Measurements from ENCODE around the gene WASL. TPM values are rescaled to one million over a fixed set of nuclear protein-coding genes. Genes with fewer than 3 reads are reported as not detected.

Gene WASL
- total RNA-seq, 4 donors from 2014 or later: 36.0 to 51.5 (median 38.5) TPM

DNA sequence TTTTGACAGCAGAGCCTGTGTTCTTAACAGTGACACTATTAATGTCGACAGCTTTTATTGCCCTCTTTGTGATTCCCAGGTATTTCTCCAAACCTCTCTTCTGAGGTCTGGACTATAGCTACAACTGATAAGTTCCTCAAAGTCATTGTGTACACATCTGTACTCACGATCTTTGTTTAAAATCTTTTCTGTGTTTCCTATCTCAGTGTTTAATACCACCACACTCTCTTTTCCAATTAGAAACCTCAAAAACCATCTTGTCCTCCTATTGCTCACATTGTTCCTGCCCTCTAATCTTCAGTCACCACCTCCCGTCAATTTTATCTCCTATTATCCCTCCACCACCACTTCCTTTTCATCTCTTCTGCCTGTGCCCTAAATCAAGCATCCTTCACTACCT is 12.9 kb upstream of the WASL start:
- TF ChIP-seq, protein P1, sequence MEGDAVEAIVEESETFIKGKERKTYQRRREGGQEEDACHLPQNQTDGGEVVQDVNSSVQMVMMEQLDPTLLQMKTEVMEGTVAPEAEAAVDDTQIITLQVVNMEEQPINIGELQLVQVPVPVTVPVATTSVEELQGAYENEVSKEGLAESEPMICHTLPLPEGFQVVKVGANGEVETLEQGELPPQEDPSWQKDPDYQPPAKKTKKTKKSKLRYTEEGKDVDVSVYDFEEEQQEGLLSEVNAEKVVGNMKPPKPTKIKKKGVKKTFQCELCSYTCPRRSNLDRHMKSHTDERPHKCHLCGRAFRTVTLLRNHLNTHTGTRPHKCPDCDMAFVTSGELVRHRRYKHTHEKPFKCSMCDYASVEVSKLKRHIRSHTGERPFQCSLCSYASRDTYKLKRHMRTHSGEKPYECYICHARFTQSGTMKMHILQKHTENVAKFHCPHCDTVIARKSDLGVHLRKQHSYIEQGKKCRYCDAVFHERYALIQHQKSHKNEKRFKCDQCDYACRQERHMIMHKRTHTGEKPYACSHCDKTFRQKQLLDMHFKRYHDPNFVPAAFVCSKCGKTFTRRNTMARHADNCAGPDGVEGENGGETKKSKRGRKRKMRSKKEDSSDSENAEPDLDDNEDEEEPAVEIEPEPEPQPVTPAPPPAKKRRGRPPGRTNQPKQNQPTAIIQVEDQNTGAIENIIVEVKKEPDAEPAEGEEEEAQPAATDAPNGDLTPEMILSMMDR (IDR thresholded peaks at IDR 0.05): no peak
- DNase-seq (ENCODE audit: extremely low spot score): no peak
- intact Hi-C loops (cut with DNase I): no loop called here

DNA sequence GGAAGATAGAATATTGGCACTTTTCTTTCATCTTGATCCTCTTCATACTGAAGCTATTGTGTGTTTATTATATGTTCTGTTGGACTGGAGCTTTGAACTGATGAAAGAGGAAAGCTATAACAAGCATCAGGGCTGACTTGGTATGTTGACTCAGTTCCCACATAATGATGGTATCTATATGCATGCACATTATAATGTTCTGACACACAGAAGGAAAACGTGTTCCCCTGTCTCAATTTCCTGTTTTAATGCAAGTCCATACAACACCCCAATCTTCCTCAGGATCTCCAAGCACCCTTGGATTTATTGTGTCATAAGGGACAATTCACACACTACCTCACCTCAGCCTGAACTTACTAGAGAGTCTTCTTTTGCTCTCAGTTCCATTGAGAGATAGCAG is 8.3 kb upstream of the WASL start:
- intact Hi-C loops (cut with DNase I): no loop called here
- Histone ChIP-seq H3K27ac (replicated peaks in 1 of 4) (no peak overlapping the region), H3K4me3 (no peak overlapping the region), H3K9me3 (no peaks in the 10 kb centered on the region), H3K4me1 (peaks cover 0 to 6% (median under 1%) of the 10 kb centered on the region in 4 donors), H3K36me3 (no peaks in the 10 kb centered on the region), H3K27me3 (no peaks in the 10 kb centered on the region)
- 73% methylated on average over 1 of the region's 1 CpG for WGBS
- TF ChIP-seq POLR2AphosphoS5 (IDR thresholded peaks at IDR 0.05) (no peak), POLR2A (IDR thresholded peaks at IDR 0.05; ENCODE audit: low read depth) (no peak), EP300 (IDR thresholded peaks at IDR 0.05) (no peak)
- TF ChIP-seq, protein P1 (IDR thresholded peaks at IDR 0.05): no peak
- no peak for DNase-seq (ENCODE audit: extremely low spot score)

More for the DNA sequence above, 12.9 kb upstream of the WASL start:
- 71% methylated on average over 3 of the region's 3 CpGs for whole genome bisulfite sequencing
- peaks cover 0 to 9% (median 0%) of the 10 kb centered on the region in 4 donors for H3K27me3 ChIP-seq
- H3K9me3 ChIP-seq: no peaks in the 10 kb centered on the region
- H3K27ac ChIP-seq (replicated peaks in 1 of 4): no peak overlapping the region
- no peak overlapping the region for H3K4me3 ChIP-seq
- H3K4me1 ChIP-seq: no peaks in the 10 kb centered on the region
- H3K36me3 ChIP-seq: no peaks in the 10 kb centered on the region

DNA sequence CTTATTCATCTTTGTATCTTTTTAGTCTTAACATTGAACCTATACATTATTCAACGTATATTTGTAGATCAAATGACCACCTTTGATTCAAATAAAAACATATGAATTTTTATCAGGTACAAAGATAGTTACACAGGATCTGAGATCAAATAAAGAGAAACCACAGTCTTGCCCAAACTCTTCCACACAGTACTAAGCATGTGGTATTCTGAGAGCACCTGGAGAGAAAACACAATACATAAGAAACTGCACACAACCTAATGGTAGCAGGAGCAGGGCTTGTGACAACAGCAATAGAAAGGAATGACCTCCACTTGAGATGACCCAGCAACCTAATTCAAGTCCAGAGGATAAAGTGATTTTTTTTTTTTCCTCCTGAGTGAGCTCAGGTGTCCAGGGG is 6.5 kb upstream of the WASL start:
- Histone ChIP-seq H3K27me3 (no peaks in the 10 kb centered on the region), H3K9me3 (no peaks in the 10 kb centered on the region), H3K4me3 (no peak overlapping the region), H3K36me3 (no peaks in the 10 kb centered on the region), H3K4me1 (peaks cover 8 to 23% (median 17%) of the 10 kb centered on the region in 4 donors), H3K27ac (replicated peaks in 1 of 4) (no peak overlapping the region)
- no peak for DNase-seq (ENCODE audit: extremely low spot score)
- WGBS: 93% methylated on average over 1 of the region's 1 CpG
- intact Hi-C loops (cut with DNase I): no loop called here
- TF ChIP-seq POLR2A (IDR thresholded peaks at IDR 0.05; ENCODE audit: low read depth) (no peak), EP300 (IDR thresholded peaks at IDR 0.05) (no peak), POLR2AphosphoS5 (IDR thresholded peaks at IDR 0.05) (no peak)
- TF ChIP-seq, protein P1 (IDR thresholded peaks at IDR 0.05): no peak

DNA sequence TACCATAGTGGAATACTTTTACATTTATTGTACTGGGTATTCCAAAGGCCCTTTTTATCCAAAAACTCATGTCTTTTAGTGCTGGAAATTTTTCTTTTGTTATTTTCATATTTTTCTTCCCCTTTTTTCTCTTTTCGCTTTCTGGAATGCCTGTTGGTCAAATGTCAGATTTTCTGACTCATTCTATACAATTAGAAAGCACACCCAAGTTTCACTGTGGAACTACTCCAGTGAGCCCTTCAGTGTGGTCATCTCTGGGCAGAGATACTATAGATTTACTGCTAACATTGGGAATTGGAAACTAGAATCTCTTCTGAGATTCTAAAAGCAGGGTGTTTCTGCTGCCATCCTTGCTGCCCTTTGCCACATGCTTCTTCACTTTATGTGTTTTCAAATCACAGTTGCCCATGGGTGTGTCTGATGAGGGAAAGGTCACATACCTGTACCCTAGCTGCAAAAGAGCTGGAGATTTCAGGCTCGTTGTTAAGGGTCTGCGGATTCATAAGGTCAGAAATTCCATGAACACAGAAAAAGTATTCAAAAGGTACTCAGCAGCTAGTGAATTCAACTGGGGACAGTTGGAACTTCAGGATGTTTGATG is 5.6 kb upstream of the WASL start:
- DNase-seq (ENCODE audit: extremely low spot score): no peak
- TF ChIP-seq POLR2A (IDR thresholded peaks at IDR 0.05; ENCODE audit: low read depth) (no peak), POLR2AphosphoS5 (IDR thresholded peaks at IDR 0.05) (no peak), EP300 (IDR thresholded peaks at IDR 0.05) (no peak)
- TF ChIP-seq, protein P1 (IDR thresholded peaks at IDR 0.05): no peak
- Histone ChIP-seq H3K27me3 (no peaks in the 10 kb centered on the region), H3K36me3 (no peaks in the 10 kb centered on the region), H3K4me3 (no peak overlapping the region), H3K4me1 (peaks cover 8 to 30% (median 25%) of the 10 kb centered on the region in 4 donors), H3K9me3 (no peaks in the 10 kb centered on the region), H3K27ac (replicated peaks in 1 of 4) (no peak overlapping the region)
- WGBS: 90% methylated on average over 3 of the region's 3 CpGs
- intact Hi-C loops (cut with DNase I): no loop called here

DNA sequence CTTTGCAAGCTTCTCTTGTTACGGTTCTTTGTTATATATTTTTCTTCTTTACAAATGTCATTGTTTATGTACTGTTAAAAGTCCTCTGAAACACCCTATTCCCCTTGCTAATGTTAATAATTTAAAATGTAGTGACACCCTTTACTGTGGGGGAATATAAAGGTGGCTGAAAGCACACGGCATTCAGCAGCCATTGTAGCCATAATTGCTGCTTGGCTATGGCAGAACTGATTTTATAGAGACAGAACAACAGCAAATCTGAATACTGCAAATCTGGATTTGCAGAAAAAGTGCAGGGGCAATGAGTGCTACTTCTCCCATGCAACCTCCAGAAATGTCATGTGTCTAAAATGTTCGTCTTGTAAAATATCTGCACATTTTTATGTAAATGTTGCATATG is 3.7 kb upstream of the WASL start:
- intact Hi-C loops (cut with DNase I): no loop called here
- DNase-seq (ENCODE audit: extremely low spot score): no peak
- TF ChIP-seq POLR2A (IDR thresholded peaks at IDR 0.05; ENCODE audit: low read depth) (no peak), EP300 (IDR thresholded peaks at IDR 0.05) (no peak), POLR2AphosphoS5 (IDR thresholded peaks at IDR 0.05) (no peak)
- TF ChIP-seq, protein P1 (IDR thresholded peaks at IDR 0.05): no peak
- Histone ChIP-seq H3K27me3 (no peaks in the 10 kb centered on the region), H3K4me1 (peaks cover 8 to 34% (median 27%) of the 10 kb centered on the region in 4 donors), H3K4me3 (no peak overlapping the region), H3K27ac (replicated peaks in 1 of 4) (no peak overlapping the region), H3K9me3 (no peaks in the 10 kb centered on the region), H3K36me3 (no peaks in the 10 kb centered on the region)
- 82% methylated on average over 3 of the region's 3 CpGs for WGBS
